ENCODE results near the gene SIK2. TPM values are rescaled to one million over a fixed set of nuclear protein-coding genes. Genes with fewer than 3 reads are reported as not detected.
"Not testable (repeated sequence)": the region's sequence is repeated elsewhere in the genome, so short reads cannot be mapped to it uniquely, and the experiment has no call there.

Gene SIK2
- total RNA-seq, 1 donor from 2014 or later: 9.9 TPM

DNA sequence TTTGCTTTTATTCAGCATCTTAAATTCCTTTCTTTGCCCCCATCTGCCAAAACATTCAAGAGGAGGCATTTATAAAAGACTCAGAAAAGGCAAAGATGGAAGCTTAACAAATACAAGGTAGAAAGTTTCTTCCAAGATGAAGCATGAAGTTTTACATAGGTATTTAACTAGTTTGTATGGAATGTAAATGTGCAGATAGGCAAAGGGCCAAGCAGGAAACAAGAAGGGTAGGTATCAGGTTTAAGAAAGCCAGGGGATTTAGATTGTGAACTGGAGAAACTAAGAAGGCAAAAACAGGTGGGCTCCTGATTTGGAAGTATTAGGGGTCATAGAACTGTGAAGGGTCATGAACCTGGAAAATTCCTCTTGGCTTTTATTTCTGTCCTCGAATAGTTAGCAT is 101.3 kb downstream of the SIK2 start:
- Mint-ChIP-seq H3K36me3 (ENCODE audit: low read depth) (peaks cover 26% of the 10 kb centered on the region), H3K4me3 (ENCODE audit: low read depth) (no peak overlapping the region), H3K27me3 (ENCODE audit: low read depth) (no peaks in the 10 kb centered on the region), H3K27ac (no peak overlapping the region), H3K9me3 (no peaks in the 10 kb centered on the region), H3K4me1 (ENCODE audit: low read depth) (peaks cover 15% of the 10 kb centered on the region)
- intact Hi-C loops (cut with micrococcal nuclease): no loop called here
- DNase-seq (ENCODE audit: low spot score): no peak

GRCh38 chr11:111707039-111707690 is 104.9 kb downstream of the SIK2 start:
- DNase-seq (ENCODE audit: low spot score): no peak
- Mint-ChIP-seq H3K27ac (no peak overlapping the region), H3K27me3 (ENCODE audit: low read depth) (no peaks in the 10 kb centered on the region), H3K4me3 (ENCODE audit: low read depth) (no peak overlapping the region), H3K9me3 (no peaks in the 10 kb centered on the region), H3K4me1 (ENCODE audit: low read depth) (no peaks in the 10 kb centered on the region), H3K36me3 (ENCODE audit: low read depth) (peaks cover 26% of the 10 kb centered on the region)
- intact Hi-C loops (cut with micrococcal nuclease): no loop called here

DNA sequence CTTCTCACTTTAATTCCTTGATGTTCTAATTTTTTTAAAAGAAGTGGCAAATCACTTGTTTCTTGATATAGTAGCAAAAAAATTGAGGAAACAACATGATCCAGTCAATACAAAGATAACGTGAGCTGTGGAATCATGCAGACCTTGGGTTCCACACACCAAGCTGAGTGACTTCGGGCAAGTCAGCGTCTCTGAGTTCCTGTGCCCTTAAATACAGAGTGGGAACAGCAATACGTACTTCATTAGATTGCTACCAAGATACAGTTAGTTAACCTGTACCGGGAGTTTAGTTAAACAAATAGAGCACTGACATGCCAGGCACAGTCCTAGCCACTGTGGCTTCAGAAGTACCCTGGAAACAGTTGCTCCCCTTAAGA is 105.4 kb downstream of the SIK2 start:
- Mint-ChIP-seq H3K4me3 (ENCODE audit: low read depth) (no peak overlapping the region), H3K27ac (no peak overlapping the region), H3K27me3 (ENCODE audit: low read depth) (no peaks in the 10 kb centered on the region), H3K36me3 (ENCODE audit: low read depth) (peaks cover 29% of the 10 kb centered on the region), H3K9me3 (no peaks in the 10 kb centered on the region), H3K4me1 (ENCODE audit: low read depth) (no peaks in the 10 kb centered on the region)
- intact Hi-C loops (cut with micrococcal nuclease): no loop called here
- no peak for DNase-seq (ENCODE audit: low spot score)

- intact Hi-C loops (cut with micrococcal nuclease): no loop called here
- Mint-ChIP-seq H3K9me3 (no peaks in the 10 kb centered on the region), H3K4me1 (ENCODE audit: low read depth) (peaks cover 1% of the 10 kb centered on the region), H3K27ac (no peak overlapping the region), H3K36me3 (ENCODE audit: low read depth) (peaks cover 25% of the 10 kb centered on the region), H3K4me3 (ENCODE audit: low read depth) (no peak overlapping the region), H3K27me3 (ENCODE audit: low read depth) (no peaks in the 10 kb centered on the region)
- DNase-seq (ENCODE audit: low spot score): no peak
Measured at GRCh38 chr11:111714522-111714921, 112.3 kb downstream of the SIK2 start.

DNA sequence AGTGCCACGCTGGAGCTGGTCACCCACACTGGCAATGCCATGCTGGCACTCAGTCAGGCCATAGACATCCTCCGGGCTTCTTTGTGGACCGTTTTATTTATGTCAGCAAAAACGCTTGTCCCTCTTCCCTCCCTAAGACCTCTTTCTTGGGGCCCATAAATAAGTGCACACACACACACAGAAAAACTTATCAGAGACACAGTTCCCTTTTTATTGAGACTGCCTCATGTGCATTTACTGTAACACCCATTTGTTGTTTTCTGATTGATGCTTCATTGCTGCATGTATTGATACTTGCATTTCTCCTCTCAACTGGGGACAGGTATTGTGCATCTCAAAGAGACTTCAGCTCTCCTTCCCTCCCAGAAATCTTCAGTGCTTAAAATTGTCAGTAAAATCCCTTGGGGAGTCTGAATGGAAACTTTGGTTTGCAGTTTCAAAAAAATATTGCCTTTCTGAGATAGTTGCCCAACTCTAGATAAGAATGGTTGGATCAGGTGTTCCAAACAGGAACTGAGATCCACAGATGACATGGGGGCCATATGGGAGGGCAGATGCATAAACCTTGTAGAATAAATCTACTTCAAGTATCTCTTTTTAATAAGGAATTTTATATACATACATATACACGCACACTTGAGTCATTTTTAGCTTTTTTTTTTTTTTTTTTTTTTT is 113.0 kb downstream of the SIK2 start:
- H3K4me1 Mint-ChIP-seq (ENCODE audit: low read depth): peaks cover 1% of the 10 kb centered on the region
- H3K27ac Mint-ChIP-seq: no peak overlapping the region
- H3K9me3 Mint-ChIP-seq: no peaks in the 10 kb centered on the region
- no peak for DNase-seq (ENCODE audit: low spot score)
- H3K36me3 Mint-ChIP-seq (ENCODE audit: low read depth): peaks cover 30% of the 10 kb centered on the region
- H3K4me3 Mint-ChIP-seq (ENCODE audit: low read depth): no peak overlapping the region
- H3K27me3 Mint-ChIP-seq (ENCODE audit: low read depth): no peaks in the 10 kb centered on the region
- intact Hi-C loops (cut with micrococcal nuclease): no loop called here

DNA sequence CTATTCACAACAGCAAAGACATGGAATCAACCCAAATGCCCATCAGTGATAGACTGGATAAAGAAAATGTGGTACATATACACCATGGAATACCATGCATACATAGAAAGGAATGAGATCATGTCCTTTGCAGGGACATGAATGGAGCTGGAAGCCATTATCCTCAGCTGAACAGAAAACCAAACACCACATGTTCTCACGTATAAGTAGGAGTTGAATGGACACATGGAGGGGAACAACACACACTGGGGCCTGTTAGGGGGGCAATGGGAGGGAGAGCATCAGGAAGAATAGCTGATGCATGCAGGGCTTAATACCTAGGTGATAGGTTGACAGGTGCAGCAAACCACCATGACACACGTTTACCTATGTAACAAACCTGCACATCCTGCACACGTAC is 115.4 kb downstream of the SIK2 start:
- intact Hi-C loops (cut with micrococcal nuclease); H3K27ac Mint-ChIP-seq; H3K4me3 Mint-ChIP-seq (ENCODE audit: low read depth); H3K9me3 Mint-ChIP-seq; H3K4me1 Mint-ChIP-seq (ENCODE audit: low read depth); DNase-seq (ENCODE audit: low spot score); H3K27me3 Mint-ChIP-seq (ENCODE audit: low read depth): not testable (repeated sequence)
- peaks cover 34% of the 10 kb centered on the region for H3K36me3 Mint-ChIP-seq (ENCODE audit: low read depth)

- no peak for DNase-seq (ENCODE audit: low spot score)
- no peak overlapping the region for H3K4me3 Mint-ChIP-seq (ENCODE audit: low read depth)
- H3K27ac Mint-ChIP-seq: no peak overlapping the region
- intact Hi-C loops (cut with micrococcal nuclease): no loop called here
- no peaks in the 10 kb centered on the region for H3K27me3 Mint-ChIP-seq (ENCODE audit: low read depth)
- no peaks in the 10 kb centered on the region for H3K9me3 Mint-ChIP-seq
- H3K4me1 Mint-ChIP-seq (ENCODE audit: low read depth): peaks cover 1% of the 10 kb centered on the region
- H3K36me3 Mint-ChIP-seq (ENCODE audit: low read depth): peaks cover 37% of the 10 kb centered on the region
Measured at GRCh38 chr11:111718436-111718835, 116.2 kb downstream of the SIK2 start.

DNA sequence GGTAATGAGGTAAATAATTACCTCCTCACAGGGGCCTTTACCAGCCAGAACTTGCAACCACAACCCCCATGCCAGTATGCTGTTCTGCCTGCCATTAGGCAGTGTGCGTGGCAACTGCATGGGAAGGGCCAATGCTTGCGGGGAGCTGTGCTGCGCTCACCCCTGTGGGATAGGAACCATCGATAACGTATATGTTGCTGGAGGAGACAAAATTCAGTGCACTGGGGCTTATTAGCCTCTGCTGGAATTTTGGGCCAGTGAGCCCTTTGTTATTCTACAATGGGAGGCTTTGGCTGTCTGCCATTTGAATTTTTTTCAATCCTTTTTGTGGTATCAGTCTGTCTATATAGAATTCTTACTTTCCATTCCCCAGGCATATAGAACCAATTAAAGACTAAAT is 116.6 kb downstream of the SIK2 start:
- Mint-ChIP-seq H3K9me3 (no peaks in the 10 kb centered on the region), H3K4me1 (ENCODE audit: low read depth) (peaks cover 1% of the 10 kb centered on the region), H3K4me3 (ENCODE audit: low read depth) (no peak overlapping the region), H3K36me3 (ENCODE audit: low read depth) (peaks cover 38% of the 10 kb centered on the region), H3K27me3 (ENCODE audit: low read depth) (no peaks in the 10 kb centered on the region), H3K27ac (no peak overlapping the region)
- DNase-seq (ENCODE audit: low spot score): no peak
- intact Hi-C loops (cut with micrococcal nuclease): no loop called here

DNA sequence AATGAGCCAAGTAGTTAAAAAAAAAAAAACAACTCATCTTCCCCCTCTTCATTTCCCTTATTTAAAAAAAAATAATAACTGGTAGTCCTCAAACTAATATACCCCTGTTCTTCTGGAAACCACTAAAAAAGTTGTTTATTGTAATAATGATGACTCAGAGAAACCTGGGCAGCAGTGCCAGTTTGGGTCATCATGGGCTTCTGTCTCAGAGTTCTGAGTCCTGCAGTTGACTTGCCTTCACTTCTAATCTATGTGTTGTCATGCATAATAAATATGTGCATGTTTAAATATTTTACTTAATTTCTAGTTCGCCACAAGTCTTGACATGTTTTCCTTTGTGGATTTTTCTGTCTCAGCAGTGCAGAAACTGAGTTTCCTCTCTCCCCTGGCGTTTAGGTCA is 117.1 kb downstream of the SIK2 start:
- Mint-ChIP-seq H3K9me3 (no peaks in the 10 kb centered on the region), H3K27me3 (ENCODE audit: low read depth) (no peaks in the 10 kb centered on the region), H3K4me3 (ENCODE audit: low read depth) (no peak overlapping the region), H3K36me3 (ENCODE audit: low read depth) (peaks cover 40% of the 10 kb centered on the region), H3K27ac (no peak overlapping the region), H3K4me1 (ENCODE audit: low read depth) (peaks cover 1% of the 10 kb centered on the region)
- DNase-seq (ENCODE audit: low spot score): no peak
- intact Hi-C loops (cut with micrococcal nuclease): no loop called here

DNA sequence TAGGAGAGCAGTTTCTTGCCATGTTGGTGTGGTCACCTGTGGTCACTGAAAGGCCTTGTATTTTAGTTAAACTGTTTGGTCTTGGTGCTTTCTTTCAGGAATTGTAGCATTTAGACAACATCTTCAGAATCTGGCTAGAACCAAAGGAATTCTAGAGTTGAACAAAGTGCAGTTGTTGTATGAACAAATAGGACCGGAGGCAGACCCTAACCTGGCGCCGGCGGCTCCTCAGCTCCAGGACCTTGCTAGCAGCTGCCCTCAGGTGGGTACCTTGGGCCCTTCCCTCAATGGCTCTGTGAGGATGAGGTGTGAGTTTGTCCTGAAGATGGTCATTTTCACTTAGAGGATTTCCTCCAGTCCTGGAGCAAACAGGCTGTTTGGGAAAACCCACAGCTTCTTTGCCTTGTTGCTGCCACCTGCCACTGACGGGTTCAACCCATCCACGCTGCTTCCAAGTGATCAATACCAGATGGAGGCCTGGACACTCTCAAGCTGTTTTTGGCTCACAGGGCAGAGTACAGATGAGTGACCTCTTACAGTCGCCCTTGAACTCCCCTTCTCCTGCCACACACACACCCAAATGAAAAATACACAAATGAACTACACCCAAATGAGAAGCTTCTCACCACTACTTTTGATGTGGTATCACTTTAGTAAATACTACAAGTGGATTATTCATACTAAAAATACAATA is 118.7 kb downstream of the SIK2 start:
- Mint-ChIP-seq H3K27me3 (ENCODE audit: low read depth) (no peaks in the 10 kb centered on the region), H3K4me1 (ENCODE audit: low read depth) (no peaks in the 10 kb centered on the region), H3K4me3 (ENCODE audit: low read depth) (no peak overlapping the region), H3K27ac (no peak overlapping the region), H3K9me3 (no peaks in the 10 kb centered on the region), H3K36me3 (ENCODE audit: low read depth) (peaks cover 40% of the 10 kb centered on the region)
- DNase-seq (ENCODE audit: low spot score): no peak
- intact Hi-C loops (cut with micrococcal nuclease): no loop called here

GRCh38 chr11:111722501-111722900 is 120.3 kb downstream of the SIK2 start:
- no peak overlapping the region for H3K4me3 Mint-ChIP-seq (ENCODE audit: low read depth)
- H3K27me3 Mint-ChIP-seq (ENCODE audit: low read depth): no peaks in the 10 kb centered on the region
- no peaks in the 10 kb centered on the region for H3K4me1 Mint-ChIP-seq (ENCODE audit: low read depth)
- intact Hi-C loops (cut with micrococcal nuclease): no loop called here
- H3K36me3 Mint-ChIP-seq (ENCODE audit: low read depth): peaks cover 42% of the 10 kb centered on the region
- no peak overlapping the region for H3K27ac Mint-ChIP-seq
- DNase-seq (ENCODE audit: low spot score): no peak
- no peaks in the 10 kb centered on the region for H3K9me3 Mint-ChIP-seq

- Mint-ChIP-seq H3K4me3 (ENCODE audit: low read depth) (no peak overlapping the region), H3K36me3 (ENCODE audit: low read depth) (peaks cover 40% of the 10 kb centered on the region), H3K27me3 (ENCODE audit: low read depth) (no peaks in the 10 kb centered on the region), H3K9me3 (no peaks in the 10 kb centered on the region), H3K4me1 (ENCODE audit: low read depth) (no peaks in the 10 kb centered on the region), H3K27ac (no peak overlapping the region)
- intact Hi-C loops (cut with micrococcal nuclease): no loop called here
- DNase-seq (ENCODE audit: low spot score): no peak
Measured at GRCh38 chr11:111723595-111723994, 121.3 kb downstream of the SIK2 start.

- H3K27me3 Mint-ChIP-seq (ENCODE audit: low read depth): no peaks in the 10 kb centered on the region
- H3K4me1 Mint-ChIP-seq (ENCODE audit: low read depth): no peaks in the 10 kb centered on the region
- H3K4me3 Mint-ChIP-seq (ENCODE audit: low read depth): no peak overlapping the region
- no peak overlapping the region for H3K27ac Mint-ChIP-seq
- H3K9me3 Mint-ChIP-seq: no peaks in the 10 kb centered on the region
- DNase-seq (ENCODE audit: low spot score): no peak
- intact Hi-C loops (cut with micrococcal nuclease): no loop called here
- peaks cover 38% of the 10 kb centered on the region for H3K36me3 Mint-ChIP-seq (ENCODE audit: low read depth)
Measured at GRCh38 chr11:111724615-111725129, 122.4 kb downstream of the SIK2 start.

All from activated T-helper 2 cell treated with anti-CD3 and anti-CD28 coated beads, Interferon-gamma antibody, Interleukin-2, Interleukin-4, amounts not matched to agents 10 μg/mL and 5 μg/mL and 100 μg/mL, durations not matched to agents 14 hours and 24 hours and 36 hours (primary cell).